Fibroblast of peridontal ligament (primary cell): ENCODE results near the gene SREK1IP1.

Source experiments
- DNase-seq: peaks from one replicate; pipeline ENCODE4 v3.0.0-alpha.2; 2010; ENCODE audit errors: extremely low read depth

The SREK1IP1 gene

DNA sequence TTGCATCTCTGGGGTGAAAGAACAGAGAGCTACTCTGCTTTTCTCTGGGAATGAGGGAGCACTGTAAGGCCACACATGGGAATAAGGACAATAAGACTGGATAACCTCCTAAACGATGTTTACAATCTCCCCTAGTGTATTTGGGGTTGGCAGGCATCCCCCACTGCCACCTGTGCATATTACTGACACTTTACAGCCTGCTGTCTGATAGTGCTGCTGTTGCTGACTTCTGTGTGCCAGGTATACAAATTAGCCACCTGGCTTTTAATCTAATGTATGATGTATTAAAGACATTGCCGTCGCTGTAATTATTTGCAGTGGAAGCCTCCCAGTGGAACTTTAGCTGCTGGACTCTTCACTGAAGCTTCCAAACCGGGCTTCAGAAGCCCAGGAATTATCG is 82.6 kb downstream of the SREK1IP1 start:
- DNase-seq, result no peak

DNA sequence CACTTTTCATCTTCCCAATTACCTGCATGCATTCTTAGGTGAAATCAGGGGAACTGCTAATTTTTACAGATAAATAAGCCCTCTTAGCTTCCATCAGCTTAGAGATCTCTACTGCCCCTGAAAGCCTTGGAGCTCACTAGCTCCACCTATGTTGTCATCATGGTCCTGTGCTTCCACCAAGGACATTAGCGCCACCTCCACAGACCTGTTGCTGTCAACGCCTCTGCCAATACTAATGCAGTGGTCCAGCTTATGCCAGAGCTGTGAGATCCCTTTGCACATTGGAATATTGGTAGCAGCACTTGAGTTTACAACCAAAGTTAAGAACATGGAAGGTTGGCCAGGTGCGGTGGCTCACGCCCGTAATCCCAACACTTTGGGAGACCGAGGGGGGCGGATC is 85.9 kb downstream of the SREK1IP1 start:
- no peak for DNase-seq

- no peak for DNase-seq
These were observed 88.2 kb downstream of the SREK1IP1 start for GRCh38 chr5:64680289-64680688.

GRCh38 chr5:64678374-64678773 is 90.1 kb downstream of the SREK1IP1 start:
- DNase-seq, result no peak

DNA sequence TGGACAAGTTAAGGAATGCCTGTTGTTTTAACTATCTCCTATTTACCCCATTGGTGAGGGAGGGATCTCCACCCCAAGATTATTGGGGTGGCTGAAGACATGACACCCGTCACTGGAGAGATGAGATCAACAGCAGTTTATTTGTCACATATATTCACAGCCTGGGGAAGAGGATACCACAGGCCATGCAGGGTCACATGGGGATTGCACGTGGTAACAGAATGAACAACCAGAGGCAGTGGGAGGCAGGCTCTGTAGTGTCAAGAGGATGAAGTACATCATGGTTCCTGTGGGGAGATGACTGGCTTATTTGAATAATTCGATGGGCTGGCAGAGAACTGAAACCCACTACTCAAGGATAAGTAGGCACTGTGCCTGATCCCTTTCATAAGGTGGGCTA is 96.8 kb downstream of the SREK1IP1 start:
- no peak for DNase-seq

DNA sequence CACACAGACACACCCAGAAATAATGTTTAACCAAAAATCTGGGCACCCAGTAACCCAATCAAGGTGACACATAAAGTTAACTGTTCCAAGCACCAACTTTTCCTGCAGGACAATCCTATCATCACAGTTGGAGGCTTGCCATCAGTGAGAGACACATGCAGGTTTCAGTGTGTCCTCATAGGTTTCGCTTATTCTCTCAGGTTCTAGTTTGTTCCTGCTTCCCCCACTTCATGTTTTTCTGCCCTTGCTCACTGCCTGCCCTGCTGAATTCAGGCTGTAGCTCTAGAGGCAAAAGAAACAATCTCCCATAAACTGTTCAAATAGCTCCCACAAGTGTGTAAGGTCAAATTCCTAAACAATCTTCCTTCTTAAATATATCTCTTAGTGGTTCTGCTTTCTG is 98.2 kb downstream of the SREK1IP1 start:
- no peak for DNase-seq
